GM21717 (cell line): ENCODE data around the gene IGFBP2.

Source experiments
- ATAC-seq: cut with Tn5 transposase; IDR thresholded peaks from one replicate; pipeline ENCODE4 v1.9.1; 2021; ENCODE audit warnings: mild to moderate bottlenecking, moderate library complexity; ENCODE audit not compliant: unreplicated experiment

The IGFBP2 gene

DNA sequence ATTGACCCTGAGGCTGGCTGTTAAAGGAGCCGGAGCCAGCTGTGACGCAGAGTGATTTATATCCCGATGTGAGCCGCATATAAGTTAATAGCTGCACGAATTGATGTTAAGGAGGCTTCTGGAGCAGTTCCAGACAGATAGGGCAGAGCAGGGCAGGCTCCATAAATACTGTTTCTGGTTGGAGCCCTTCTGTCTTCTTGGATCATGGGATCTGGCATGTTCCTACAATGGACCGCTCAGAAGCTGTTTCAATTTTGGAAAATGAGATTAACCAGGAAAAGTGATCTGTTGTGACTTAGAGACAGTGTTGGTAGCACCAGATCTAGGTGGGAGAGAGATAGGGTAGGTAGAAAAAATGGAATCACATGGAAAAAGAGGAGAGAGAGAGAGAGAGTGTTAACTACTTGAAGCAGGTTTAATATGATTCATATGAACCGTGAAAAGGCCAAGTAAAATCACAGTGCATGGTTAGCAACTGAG is 66.9 kb downstream of the IGFBP2 start:
- ATAC-seq: no peak

GRCh38 chr2:216700781-216701180 is 67.6 kb downstream of the IGFBP2 start:
- ATAC-seq: no peak

DNA sequence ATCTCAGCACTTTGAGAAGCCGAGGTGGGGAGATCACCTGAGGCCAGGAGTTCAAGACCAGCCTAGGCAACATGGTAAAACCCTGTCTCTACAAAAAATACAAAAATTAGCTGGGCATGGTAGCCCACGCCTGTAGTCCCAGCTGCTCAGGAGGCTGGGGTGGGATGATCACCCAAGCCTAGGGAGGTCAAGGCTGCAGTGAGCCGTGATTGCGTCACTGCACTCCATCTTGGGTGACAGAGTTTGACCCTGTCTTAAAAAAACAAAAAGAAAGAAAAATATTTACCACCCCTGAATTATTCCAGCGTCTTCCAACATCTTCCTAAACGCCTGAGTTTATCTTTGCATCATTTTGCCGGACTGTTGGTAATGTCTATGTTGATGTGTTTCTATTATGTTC is 68.3 kb downstream of the IGFBP2 start:
- ATAC-seq: no peak

DNA sequence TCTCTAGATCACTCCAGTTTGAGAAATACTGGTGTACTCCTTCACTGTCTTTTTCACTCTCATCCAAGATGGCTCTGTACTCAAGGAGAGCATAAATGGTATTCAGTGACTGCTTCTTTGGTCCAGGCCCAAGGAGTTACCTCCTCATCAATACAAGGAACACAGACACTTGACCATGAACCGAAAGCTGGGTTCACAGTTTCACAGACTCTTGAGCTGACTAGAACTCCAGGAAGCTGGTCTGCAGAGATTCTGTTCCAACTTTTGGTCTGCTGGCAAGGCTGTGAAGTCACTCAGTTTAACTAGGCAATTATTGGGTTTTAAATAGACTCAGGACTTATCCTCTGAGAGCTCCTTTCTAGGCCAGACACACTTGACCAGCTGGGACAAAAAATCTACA is 69.5 kb downstream of the IGFBP2 start:
- ATAC-seq: no peak

DNA sequence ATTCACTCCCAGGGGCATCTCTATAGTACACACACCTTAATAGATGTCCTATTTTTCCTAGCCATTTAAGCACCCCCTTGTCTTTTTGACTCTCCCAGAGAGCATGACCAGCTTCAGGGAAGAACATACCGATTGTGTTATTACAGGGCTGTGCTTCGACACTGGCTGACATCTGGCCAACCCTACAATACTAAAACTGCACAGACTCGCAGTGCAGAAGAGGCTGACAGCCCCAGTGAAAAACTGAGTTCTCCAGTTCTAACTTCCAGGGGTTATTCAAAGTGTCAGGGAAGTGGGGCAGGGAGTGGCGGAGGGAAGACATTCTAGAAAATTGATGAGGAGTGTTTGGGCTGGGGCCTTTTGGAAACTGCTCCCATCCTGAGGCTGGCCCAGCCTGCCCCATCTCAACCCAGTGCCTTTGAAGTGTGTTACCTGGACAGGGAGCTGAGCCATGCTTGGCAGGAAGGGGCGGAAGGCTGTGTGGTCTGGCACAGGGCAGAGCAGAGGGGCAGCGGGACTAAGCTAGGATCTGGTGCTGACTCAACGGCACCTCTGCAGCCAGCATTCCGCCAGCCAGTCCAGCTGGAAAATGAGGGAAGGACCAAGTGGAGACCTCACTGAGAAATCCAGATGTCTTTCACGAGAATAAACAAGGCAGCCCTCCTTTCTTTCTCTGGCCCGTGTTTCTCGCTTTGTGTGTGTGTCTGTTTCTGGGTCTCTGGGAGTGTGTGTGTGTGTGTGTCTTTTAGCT is 77.5 kb downstream of the IGFBP2 start:
- no peak for ATAC-seq

DNA sequence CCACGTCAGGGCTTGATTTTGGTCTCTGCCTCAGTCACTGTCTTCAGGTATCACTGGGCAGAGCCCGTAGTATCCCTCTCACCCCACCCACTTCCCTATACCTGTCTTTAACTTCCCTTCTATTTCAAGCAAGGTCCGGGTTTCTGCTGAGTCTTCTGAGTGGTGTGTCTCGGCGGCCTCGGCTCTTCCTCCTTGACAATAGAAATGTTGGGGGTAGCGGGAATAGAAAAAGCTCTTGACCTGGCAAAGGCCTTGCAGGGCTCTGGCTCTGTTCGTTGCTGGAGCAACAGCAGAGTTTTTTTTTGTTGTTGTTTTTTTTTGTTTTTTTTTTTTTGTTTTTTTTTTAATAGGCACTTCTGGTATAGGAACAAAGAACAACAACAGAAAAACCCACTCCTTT is 78.1 kb downstream of the IGFBP2 start:
- ATAC-seq: no peak

DNA sequence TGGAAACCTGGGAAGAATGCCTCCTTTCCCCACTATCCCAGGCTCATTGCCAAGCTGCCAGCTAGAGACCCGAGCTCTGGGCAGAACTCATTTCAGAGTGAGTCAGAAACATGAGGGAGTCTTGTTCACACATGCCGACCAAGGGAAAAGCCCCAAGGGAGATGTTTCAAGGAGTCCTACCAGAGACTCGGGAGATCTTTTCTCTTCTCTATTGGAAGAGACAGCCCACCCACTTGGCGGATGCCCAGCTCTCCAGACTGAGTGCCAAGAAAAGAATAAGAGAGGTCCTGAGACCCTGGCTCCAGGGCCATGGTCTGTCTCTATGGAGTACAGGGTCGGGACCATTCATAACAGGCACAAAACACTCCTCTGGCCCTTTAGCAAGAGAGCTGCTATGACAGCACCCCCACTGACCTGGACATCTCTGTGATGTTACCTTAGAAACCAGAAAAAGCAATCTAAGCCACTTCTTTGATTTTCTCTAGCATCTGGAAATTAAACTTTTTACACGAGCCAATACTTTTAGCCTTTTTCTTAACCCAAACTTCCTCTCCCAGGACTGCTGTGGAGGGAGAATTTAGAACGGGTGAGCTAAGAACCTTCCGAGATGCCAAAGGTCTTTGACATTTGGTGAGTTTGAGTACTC is 80.6 kb downstream of the IGFBP2 start:
- no peak for ATAC-seq
